ENCODE results near the gene RNF38.
A peak's percentile ranks its signal among the peaks of the same experiment; 100 is the strongest.
"Not testable (repeated sequence)": the region's sequence is repeated elsewhere in the genome, so short reads cannot be mapped to it uniquely, and the experiment has no call there.

Gene RNF38

GRCh38 chr9:36328798-36329411, 71.2 kb downstream of the RNF38 start:
- peak; percentile 68 to 80 for DNase-seq

- DNase-seq, result no peak
Measured at GRCh38 chr9:36325081-36325828, 74.8 kb downstream of the RNF38 start.

GRCh38 chr9:36323926-36324325, 76.1 kb downstream of the RNF38 start:
- no peak for DNase-seq

- DNase-seq, result no peak
Measured at GRCh38 chr9:36322462-36322861, 77.6 kb downstream of the RNF38 start.

- not testable (repeated sequence) for DNase-seq
Measured at GRCh38 chr9:36321903-36322302, 78.2 kb downstream of the RNF38 start.

GRCh38 chr9:36320466-36320865, 79.6 kb downstream of the RNF38 start:
- DNase-seq, result no peak

- no peak for DNase-seq
Measured at GRCh38 chr9:36319806-36320205, 80.3 kb downstream of the RNF38 start.

GRCh38 chr9:36319183-36319582, 80.9 kb downstream of the RNF38 start:
- no peak for DNase-seq

- no peak for DNase-seq
Measured at GRCh38 chr9:36318212-36318802, 81.8 kb downstream of the RNF38 start.

GRCh38 chr9:36317766-36318165, 82.3 kb downstream of the RNF38 start:
- no peak for DNase-seq

- DNase-seq, result no peak
Measured at GRCh38 chr9:36316611-36317317, 83.3 kb downstream of the RNF38 start.

- no peak for DNase-seq
Measured at GRCh38 chr9:36316049-36316448, 84.0 kb downstream of the RNF38 start.

- DNase-seq, result no peak
Measured at GRCh38 chr9:36315283-36315682, 84.8 kb downstream of the RNF38 start.

- DNase-seq, result no peak
Measured at GRCh38 chr9:36314740-36315139, 85.3 kb downstream of the RNF38 start.

GRCh38 chr9:36306471-36307306, 93.4 kb downstream of the RNF38 start:
- no peak for DNase-seq

- not testable (repeated sequence) for DNase-seq
Measured at GRCh38 chr9:36304366-36304765, 95.7 kb downstream of the RNF38 start.

GRCh38 chr9:36301227-36301626, 98.8 kb downstream of the RNF38 start:
- no peak for DNase-seq

- no peak for DNase-seq
Measured at GRCh38 chr9:36298566-36298965, 101.5 kb downstream of the RNF38 start.

GRCh38 chr9:36297798-36298197, 102.3 kb downstream of the RNF38 start:
- DNase-seq, result no peak

- not testable (repeated sequence) for DNase-seq
Measured at GRCh38 chr9:36294996-36295395, 105.1 kb downstream of the RNF38 start.

GRCh38 chr9:36293918-36294317, 106.2 kb downstream of the RNF38 start:
- DNase-seq, result no peak

- no peak for DNase-seq
Measured at GRCh38 chr9:36293171-36293570, 106.9 kb downstream of the RNF38 start.

GRCh38 chr9:36292641-36293040, 107.4 kb downstream of the RNF38 start:
- DNase-seq, result no peak
